A375 (cell line): ENCODE data around the gene TACSTD2. TPM values are rescaled to one million over a fixed set of nuclear protein-coding genes. Genes with fewer than 3 reads are reported as not detected.

Experiments used
- total RNA-seq: library from RNA; depleted of rRNA; stranded (reverse); fragments of >200 nt; shearing (Covaris generic); gene quantifications from 2 replicates; pipeline ENCODE4 v1.2.3, GENCODE V29; 2014; rRNA removed

TACSTD2 gene
- total RNA-seq, result 0.04 TPM in 1 of 2 replicates, not detected in the other

GRCh38 chr1:58576727-58577653, at the start of gene TACSTD2:
Gene TACSTD2, minus strand, starts transcription at chr1:58577252. Its CDS starts 96 bp downstream, at chr1:58577156.

DNA sequence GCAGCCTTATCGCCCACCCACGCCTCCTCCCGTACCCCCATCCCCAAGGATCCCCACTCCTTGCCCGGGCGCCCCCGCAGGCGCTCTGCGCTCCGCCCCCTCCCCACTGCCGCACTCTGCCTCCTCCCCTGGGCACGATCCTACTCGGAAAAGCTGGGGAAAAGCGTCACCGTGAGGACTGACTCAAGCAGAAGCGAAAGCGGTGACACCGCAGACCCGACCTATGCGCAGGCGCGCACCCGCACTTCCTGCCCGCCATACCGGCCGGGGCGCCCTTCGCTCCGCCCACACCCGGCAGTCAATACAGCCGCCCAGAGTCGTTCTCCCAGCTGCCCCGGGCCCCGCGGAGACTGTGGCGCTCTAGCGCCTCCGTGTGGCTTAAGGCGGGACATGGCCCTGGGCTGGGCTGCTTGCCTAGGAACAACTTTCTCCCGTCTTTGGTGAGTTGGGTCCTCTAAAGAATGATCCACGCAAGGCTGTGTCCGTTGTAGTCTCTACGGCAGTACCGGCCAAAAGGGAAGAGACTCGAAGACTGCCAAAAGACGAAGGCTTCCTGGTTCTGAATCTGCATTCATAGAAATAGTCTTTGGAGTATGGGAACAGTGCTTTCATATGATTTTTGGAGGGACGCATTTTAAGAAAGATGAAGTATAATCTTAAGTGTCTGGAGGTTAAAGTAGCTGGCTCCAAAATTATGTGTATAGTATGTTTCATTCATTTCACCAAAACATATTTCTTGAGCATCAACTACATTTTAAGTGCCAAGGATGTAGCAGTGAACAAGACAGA, 30.3 kb downstream of the TACSTD2 start, which contains the start of gene OMA1:
OMA1 (minus strand) TSS at position 207 of the 789 bp plus-strand sequence. CDS start 7,432 bp downstream, outside the sequence.

Other genes with a start within 250 kb of the TACSTD2 start
- gene OMA1, start 30.5 kb downstream of the TACSTD2 start, total RNA-seq, result 24.1 and 29.8 TPM in 2 replicates
- gene MYSM1, start 122.8 kb upstream of the TACSTD2 start, total RNA-seq, result 21.7 and 29.2 TPM in 2 replicates
- gene JUN, start 206.8 kb upstream of the TACSTD2 start, total RNA-seq, result 29.0 and 35.0 TPM in 2 replicates